Endothelial cell of umbilical vein (primary cell): Measurements from ENCODE around the gene HSPG2. TPM values are rescaled to one million over a fixed set of nuclear protein-coding genes. Genes with fewer than 3 reads are reported as not detected.

Experiments used
- BruUV-seq: library from RNA; stranded (reverse); fragments of 400-500 nt; replicated peaks from 2 replicates; lab custom pipeline; 2021; lab: Mats Ljungman, UMichigan
- CTCF ChIA-PET: fragments of 300-600, 350-600 bp; sonication (Branson Sonifier 250); formaldehyde crosslinking; loops from one replicate; lab custom pipeline; 2021; ENCODE audit warnings: antibody characterized with exemption, inconsistent platforms; lab: Charles Lee
- POLR2A ChIA-PET: fragments of 300-600, 350-600 bp; sonication (Branson Sonifier 250); formaldehyde crosslinking; loops from one replicate; lab custom pipeline; 2021; ENCODE audit warnings: antibody characterized with exemption, inconsistent platforms; lab: Charles Lee
- DNase-seq: peaks from one replicate; pipeline ENCODE4 v3.0.0-alpha.2; 2011; ENCODE audit warnings: low read depth, low spot score
- FAIRE-seq: peaks from 2 replicates; lab custom pipeline; 2011; peaks lifted over from hg19 to GRCh38; lab: Jason Lieb, UNC
- H2AFZ ChIP-seq: 2 replicates; pipeline ENCODE4 v1.6.0; 2012; ENCODE audit warnings: low read depth, low read length, control low read depth, inconsistent platforms
- H3K27ac ChIP-seq: 2 replicates; pipeline ENCODE4 v1.5.1; 2011; ENCODE audit warnings: low read depth, mild to moderate bottlenecking, control low read depth, low read length, moderate library complexity; ENCODE audit not compliant: insufficient read depth
- H3K27me3 ChIP-seq, 2 experiments: 2 replicates each; pipeline versions ENCODE4 v1.6.0 to v1.6.1; 2011; ENCODE audit warnings: low read length in 2 of 2, mixed read lengths in 1 of 2; ENCODE audit not compliant: control insufficient read depth in 2 of 2, insufficient read depth in 2 of 2
- H3K36me3 ChIP-seq, 2 experiments: 2 replicates in 1 of 2; 3 replicates in 1 of 2; pipeline ENCODE4 v1.5.1; 2011; ENCODE audit warnings: low read length in 2 of 2, mild to moderate bottlenecking in 1 of 2, moderate library complexity in 1 of 2; ENCODE audit not compliant: control insufficient read depth in 2 of 2, insufficient read depth in 2 of 2; ENCODE audit errors: extremely low read depth in 1 of 2
- H3K4me1 ChIP-seq: 3 replicates; pipeline ENCODE4 v1.5.1; 2011; ENCODE audit warnings: mild to moderate bottlenecking, low read length; ENCODE audit not compliant: control insufficient read depth, insufficient read depth; ENCODE audit errors: extremely low read depth
- H3K4me2 ChIP-seq: 2 replicates; pipeline ENCODE4 v1.6.1; 2011; ENCODE audit warnings: low read length, control low read depth, mixed read lengths; ENCODE audit not compliant: insufficient read depth
- H3K4me3 ChIP-seq, 3 experiments: fragments of 200-600 bp in 1 of 3; sonication (generic), shearing (Covaris generic) in 1 of 3; replicated peaks in 1 of 3; 2 replicates each; pipeline ENCODE4 v1.5.1; 2011 to 2016; ENCODE audit warnings: control low read depth in 3 of 3, low read length in 3 of 3, mild to moderate bottlenecking in 2 of 3, inconsistent platforms in 1 of 3, low read depth in 1 of 3, moderate library complexity in 1 of 3; ENCODE audit not compliant: insufficient read depth in 1 of 3
- H3K79me2 ChIP-seq: 2 replicates; pipeline ENCODE4 v1.6.0; 2012; ENCODE audit warnings: low read length, inconsistent platforms; ENCODE audit not compliant: control insufficient read depth, insufficient read depth
- H3K9ac ChIP-seq: replicated peaks from 2 replicates; pipeline ENCODE3; 2011; ENCODE audit warnings: low read length, control low read depth; ENCODE audit not compliant: insufficient read depth; ENCODE audit errors: extremely low read depth
- H3K9me1 ChIP-seq: replicated peaks from 3 replicates; pipeline ENCODE4 v1.6.0; 2011; ENCODE audit warnings: mild to moderate bottlenecking, low read length; ENCODE audit not compliant: control insufficient read depth, insufficient read depth; ENCODE audit errors: extremely low read depth
- H3K9me3 ChIP-seq: replicated peaks from 2 replicates; pipeline ENCODE4 v1.5.1; 2012; ENCODE audit warnings: low read length, inconsistent platforms; ENCODE audit not compliant: control insufficient read depth, insufficient read depth
- H4K20me1 ChIP-seq: replicated peaks from 2 replicates; pipeline ENCODE3; 2011; ENCODE audit warnings: mild to moderate bottlenecking, low read length; ENCODE audit not compliant: control insufficient read depth, insufficient read depth; ENCODE audit errors: extremely low read depth
- EZH2 ChIP-seq: IDR thresholded peaks from 2 replicates; pipeline ENCODE4 v1.6.1; 2012; ENCODE audit warnings: borderline replicate concordance, low read depth, mild to moderate bottlenecking, moderate library complexity, low read length, inconsistent platforms; ENCODE audit not compliant: severe bottlenecking
- FOS ChIP-seq: IDR thresholded peaks from 2 replicates; pipeline ENCODE4 v1.6.1; 2011; ENCODE audit warnings: mild to moderate bottlenecking, low read length, moderate library complexity, borderline replicate concordance; ENCODE audit not compliant: insufficient read depth
- GATA2 ChIP-seq: IDR thresholded peaks from 2 replicates; pipeline ENCODE4 v1.7.0; 2011; ENCODE audit warnings: low read depth, mild to moderate bottlenecking, moderate library complexity, mixed read lengths, low read length; ENCODE audit not compliant: insufficient read length, insufficient read depth
- JUN ChIP-seq: IDR thresholded peaks from 2 replicates; pipeline ENCODE4 v1.6.1; 2011; ENCODE audit warnings: borderline replicate concordance, low read depth; ENCODE audit not compliant: insufficient read length, insufficient read depth
- MYC ChIP-seq: IDR thresholded peaks from one replicate; pipeline ENCODE4 v1.6.1; 2011; ENCODE audit warnings: mild to moderate bottlenecking, low read depth, low read length
- POLR2A ChIP-seq: IDR thresholded peaks from 2 replicates; pipeline ENCODE4 v1.6.1; 2012; ENCODE audit warnings: low read depth, mild to moderate bottlenecking, control low read depth, low read length
- POLR2AphosphoS5 ChIP-seq: IDR thresholded peaks from 2 replicates; pipeline ENCODE4 v1.6.1; 2012; ENCODE audit warnings: low read depth, mild to moderate bottlenecking, control low read depth, low read length, moderate library complexity; ENCODE audit not compliant: insufficient read depth
- dilution Hi-C: fragments of 300-500 bp; cut with MboI; formaldehyde crosslinking; loops from one replicate; pipeline ENCODE4 v1.15.0; 2019; ENCODE audit warnings: low sequenced_read_pairs; ENCODE audit not compliant: extremely low pct_ligation_motif_present
- intact Hi-C: fragments of 100-400 bp; cut with micrococcal nuclease; formaldehyde crosslinking; loops from one replicate; pipeline ENCODE4 v1.10.0; 2022
- polyA plus RNA-seq, 4 experiments: library from polyadenylated mRNA; depleted of rRNA in 3 of 4; stranded (reverse) in 3 of 4; unstranded in 1 of 4; fragments of >200 nt; gene quantifications; 2 replicates each; pipeline versions ENCODE4 v1.2.1 to v1.2.3, GENCODE V29; 2011 to 2012; ENCODE audit warnings: missing spikeins in 1 of 4
- total RNA-seq: library from RNA; stranded (reverse); gene quantifications from 2 replicates; pipeline ENCODE4 v1.2.3, GENCODE V29; 2021
- TF ChIP-seq, protein P1 (sequence below): IDR thresholded peaks from 2 replicates; pipeline ENCODE4 v1.6.1; 2011; ENCODE audit not compliant: insufficient read depth, insufficient read length

HSPG2 gene
- total and polyA plus RNA-seq, 2 donors (not counting 3 experiments of a cell fraction or from before 2014, with no cell fraction given), result 734 to 3,499 TPM

DNA sequence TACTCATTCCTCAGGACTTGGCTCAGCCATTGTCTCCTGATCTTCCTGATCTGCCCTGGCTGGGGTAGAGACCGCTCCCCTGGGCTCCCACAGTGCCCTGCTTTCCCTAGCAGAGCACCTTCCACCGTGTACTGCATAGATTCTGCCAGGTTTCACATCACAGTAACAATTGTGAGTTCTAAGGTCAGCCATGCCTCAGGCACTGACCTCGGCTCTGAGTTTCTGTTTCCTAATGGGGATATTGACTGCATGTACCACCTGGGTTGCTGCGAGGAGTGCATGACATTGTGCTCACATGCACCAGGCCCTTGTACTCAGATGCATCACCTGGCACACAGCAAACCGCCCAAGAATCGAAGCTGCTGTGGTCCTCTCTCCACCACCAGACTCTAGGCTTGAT is 46.0 kb downstream of the HSPG2 start:
- H3K79me2 ChIP-seq, result peaks cover 88% of the 10 kb centered on the region
- H3K9me3 ChIP-seq, result no peaks in the 10 kb centered on the region
- intact Hi-C loops, result no loop called here
- dilution Hi-C loops, result no loop called here
- no peaks in the 10 kb centered on the region for H3K27me3 ChIP-seq
- no TSS peak for BruUV-seq
- H3K9me1 ChIP-seq, result no peaks in the 10 kb centered on the region
- no peak overlapping the region for H3K27ac ChIP-seq
- H3K4me3 ChIP-seq, result no peak overlapping the region
- H2AFZ ChIP-seq, result no peak overlapping the region
- no peaks in the 10 kb centered on the region for H3K4me1 ChIP-seq
- ChIA-PET POLR2A (no interaction called here), CTCF (no interaction called here)
- H4K20me1 ChIP-seq, result no peaks in the 10 kb centered on the region
- H3K9ac ChIP-seq, result no peak overlapping the region
- peak; percentile 21 for FAIRE-seq
- TF ChIP-seq POLR2A, result peak; percentile 72
- no peak for TF ChIP-seq EZH2
- peaks cover 69 to 93% of the 10 kb centered on the region in 2 experiments for H3K36me3 ChIP-seq
- DNase-seq, result no peak
- no peak overlapping the region for H3K4me2 ChIP-seq

DNA sequence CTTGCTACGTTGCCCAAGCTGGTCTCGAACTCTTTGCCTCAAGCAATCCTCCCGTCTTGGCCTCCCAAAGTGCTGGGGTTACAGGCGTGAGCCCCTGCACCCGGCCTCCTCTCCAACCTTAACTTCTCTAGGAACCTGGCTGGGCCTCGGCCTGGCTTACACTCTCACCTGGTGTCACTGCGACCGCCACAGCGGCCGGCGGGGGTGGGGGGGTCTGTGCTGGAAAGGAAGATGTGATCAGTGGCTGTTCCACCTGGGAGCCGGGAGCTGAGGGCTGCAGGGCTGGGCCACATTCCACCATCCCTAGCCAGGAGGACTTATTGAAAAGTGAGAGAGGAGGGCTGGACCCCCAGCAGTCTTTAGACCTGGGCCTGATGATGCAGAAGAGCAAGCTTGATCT is 48.6 kb downstream of the HSPG2 start:
- Histone ChIP-seq H3K9me1 (no peaks in the 10 kb centered on the region), H3K4me3 (no peak overlapping the region), H3K4me1 (no peaks in the 10 kb centered on the region), H2AFZ (no peak overlapping the region), H3K9ac (no peak overlapping the region), H3K27me3 (no peaks in the 10 kb centered on the region), H3K79me2 (peaks cover 81% of the 10 kb centered on the region), H3K4me2 (no peak overlapping the region), H3K36me3 (peaks cover 62 to 93% of the 10 kb centered on the region in 2 experiments), H3K9me3 (no peaks in the 10 kb centered on the region), H3K27ac (no peak overlapping the region), H4K20me1 (no peaks in the 10 kb centered on the region)
- no TSS peak for BruUV-seq
- DNase-seq (no peak), FAIRE-seq (no peak)
- dilution Hi-C loops (no loop called here), intact Hi-C loops (no loop called here)
- ChIA-PET POLR2A (no interaction called here), CTCF (no interaction called here)
- no peak for TF ChIP-seq EZH2
- TF ChIP-seq, protein P1, sequence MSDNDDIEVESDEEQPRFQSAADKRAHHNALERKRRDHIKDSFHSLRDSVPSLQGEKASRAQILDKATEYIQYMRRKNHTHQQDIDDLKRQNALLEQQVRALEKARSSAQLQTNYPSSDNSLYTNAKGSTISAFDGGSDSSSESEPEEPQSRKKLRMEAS, result no peak
- TF ChIP-seq MYC, result no peak
- TF ChIP-seq FOS, result no peak
- no peak for TF ChIP-seq JUN
- TF ChIP-seq POLR2A, result no peak
- TF ChIP-seq POLR2AphosphoS5, result no peak
- no peak for TF ChIP-seq GATA2
